B cell (primary cell): ENCODE data around the gene ATPAF2. TPM values are rescaled to one million over a fixed set of nuclear protein-coding genes. Genes with fewer than 3 reads are reported as not detected.

Source experiments
- ATAC-seq: fragments of 200-7000 bp; cut with Tn5 transposase; one replicate; pipeline ENCODE4 v1.10.0; 2021; ENCODE audit warnings: low read depth, mild to moderate bottlenecking, moderate number of reproducible peaks, moderate library complexity
- CTCF ChIA-PET: fragments of 350-600 bp; sonication (Branson Sonifier 250); formaldehyde crosslinking; loops from one replicate; lab custom pipeline; 2021; ENCODE audit warnings: antibody characterized with exemption, inconsistent platforms; lab: Charles Lee
- POLR2A ChIA-PET: fragments of 350-600 bp; sonication (Branson Sonifier 250); formaldehyde crosslinking; loops from one replicate; lab custom pipeline; 2021; ENCODE audit warnings: antibody characterized with exemption; lab: Charles Lee
- DNase-seq: peaks from one replicate; pipeline ENCODE4 v3.0.0; 2013
- H2AFZ ChIP-seq: 2 replicates; pipeline ENCODE4 v1.6.1; 2012; ENCODE audit warnings: mild to moderate bottlenecking, low read depth, low read length; ENCODE audit not compliant: insufficient read depth, poor library complexity, severe bottlenecking
- H3K27ac ChIP-seq, 2 donors: 1 replicate in 1 of 2; 2 replicates in 1 of 2; pipeline ENCODE4 v1.5.1; 2012 to 2013; ENCODE audit warnings: low read length in 2 of 2, mild to moderate bottlenecking in 2 of 2, moderate library complexity in 1 of 2
- H3K27me3 ChIP-seq, 4 experiments: fragments of 200-600 bp in 1 of 4; sonication (generic) in 1 of 4; replicated peaks in 1 of 4; 1 replicate in 2 of 4; 2 replicates in 2 of 4; pipeline versions ENCODE4 v1.6.1 to v1.7.0; 2013 to 2016; ENCODE audit warnings: low read length in 3 of 4, mild to moderate bottlenecking in 2 of 4, mixed read lengths in 1 of 4, moderate library complexity in 1 of 4; ENCODE audit not compliant: insufficient read depth in 4 of 4, control insufficient read depth in 3 of 4; ENCODE audit errors: control extremely low read depth in 1 of 4
- H3K36me3 ChIP-seq, 2 experiments: replicated peaks in 1 of 2; 1 replicate in 1 of 2; 2 replicates in 1 of 2; pipeline versions ENCODE4 v1.6.1 to v1.7.1; 2013; ENCODE audit warnings: low read length in 1 of 2; ENCODE audit not compliant: insufficient read depth in 2 of 2, control insufficient read depth in 1 of 2; ENCODE audit errors: control extremely low read depth in 1 of 2, extremely low read depth in 1 of 2
- H3K4me1 ChIP-seq, 2 donors: fragments of 200-600 bp in 1 of 2; sonication (generic) in 1 of 2; 1 replicate in 1 of 2; 2 replicates in 1 of 2; pipeline versions ENCODE4 v1.5.1 to v1.6.1; 2013 to 2017; ENCODE audit warnings: low read length in 2 of 2; ENCODE audit not compliant: control insufficient read depth in 2 of 2, insufficient read depth in 2 of 2
- H3K4me2 ChIP-seq: replicated peaks from 2 replicates; pipeline ENCODE3; 2012; ENCODE audit warnings: mild to moderate bottlenecking, low read depth, low read length; ENCODE audit not compliant: poor library complexity, severe bottlenecking
- H3K4me3 ChIP-seq, 5 experiments: fragments of 200-600 bp in 1 of 5; sonication (generic) in 1 of 5; 1 replicate in 3 of 5; 2 replicates in 2 of 5; pipeline versions ENCODE4 v1.5.1 to v1.7.0; 2011 to 2016; ENCODE audit warnings: low read length in 4 of 5, mild to moderate bottlenecking in 4 of 5, low read depth in 2 of 5, control low read depth in 1 of 5, moderate library complexity in 1 of 5; ENCODE audit not compliant: insufficient read depth in 1 of 5; ENCODE audit errors: control extremely low read depth in 1 of 5, extremely low read depth in 1 of 5
- H3K79me2 ChIP-seq: fragments of 200-600 bp; sonication (generic); one replicate; pipeline ENCODE4 v1.6.0; 2016; ENCODE audit warnings: low read length; ENCODE audit not compliant: control insufficient read depth, insufficient read depth
- H3K9ac ChIP-seq: fragments of 200-600 bp; sonication (generic); 2 replicates; pipeline ENCODE4 v1.6.1; 2017; ENCODE audit warnings: mild to moderate bottlenecking, low read length, moderate library complexity
- H3K9me3 ChIP-seq, 3 donors: one replicate each; pipeline versions ENCODE4 v1.6.1 to v1.7.1; 2013; ENCODE audit warnings: low read length in 2 of 3; ENCODE audit not compliant: control insufficient read depth in 2 of 3, insufficient read depth in 1 of 3; ENCODE audit errors: control extremely low read depth in 1 of 3
- H4K20me1 ChIP-seq: 2 replicates; pipeline ENCODE4 v1.6.0; 2012; ENCODE audit warnings: mild to moderate bottlenecking, low read length; ENCODE audit not compliant: insufficient read depth, control insufficient read depth, poor library complexity, severe bottlenecking
- H3K27ac Mint-ChIP-seq: one replicate; pipeline ENCODE4 v1.8.0; 2021; ENCODE audit warnings: mixed read lengths
- H3K27me3 Mint-ChIP-seq: one replicate; pipeline ENCODE4 v1.8.0; 2021; ENCODE audit warnings: mixed read lengths
- H3K4me1 Mint-ChIP-seq: one replicate; pipeline ENCODE4 v1.8.0; 2021; ENCODE audit warnings: mixed read lengths
- H3K4me3 Mint-ChIP-seq: one replicate; pipeline ENCODE4 v1.8.0; 2021; ENCODE audit warnings: mixed read lengths
- H3K9me3 Mint-ChIP-seq: one replicate; pipeline ENCODE4 v1.8.0; 2022; ENCODE audit warnings: mixed read lengths; ENCODE audit not compliant: insufficient read depth
- CTCF ChIP-seq: fragments of 200-600 bp; IDR thresholded peaks from one replicate; pipeline ENCODE4 v1.8.0; 2022; ENCODE audit warnings: antibody characterized with exemption, mild to moderate bottlenecking
- EZH2 ChIP-seq: IDR thresholded peaks from 2 replicates; pipeline ENCODE4 v1.6.1; 2012; ENCODE audit warnings: borderline replicate concordance, low read depth, mild to moderate bottlenecking, moderate library complexity, low read length; ENCODE audit not compliant: insufficient read depth, poor library complexity, severe bottlenecking
- WGBS: methylation state at CpG from one replicate; pipeline ENCODE4 v1.1.5; 2013; ENCODE audit warnings: missing lambda C conversion rate; ENCODE audit not compliant: insufficient coverage; 5-methylcytosine and 5-hydroxymethylcytosine counted together
- intact Hi-C: fragments of 100-400 bp; cut with micrococcal nuclease; formaldehyde crosslinking; loops from one replicate; pipeline ENCODE4 v1.10.0; 2022
- polyA plus RNA-seq: library from polyadenylated mRNA; depleted of rRNA; stranded (reverse); fragments of >200 nt; gene quantifications from 2 replicates; pipeline ENCODE4 v1.2.3, GENCODE V29; 2012
- total RNA-seq, 2 donors: library from RNA; stranded (reverse); fragments of 120-200 nt in 1 of 2; gene quantifications; 1 replicate in 1 of 2; 2 replicates in 1 of 2; pipeline versions ENCODE4 v1.2.3 to v1.2.4, GENCODE V29; 2013 to 2022

The ATPAF2 gene
- total and polyA plus RNA-seq, 2 donors (not counting 1 experiment from before 2014, with no cell fraction given): 60.5 to 73.5 TPM

DNA sequence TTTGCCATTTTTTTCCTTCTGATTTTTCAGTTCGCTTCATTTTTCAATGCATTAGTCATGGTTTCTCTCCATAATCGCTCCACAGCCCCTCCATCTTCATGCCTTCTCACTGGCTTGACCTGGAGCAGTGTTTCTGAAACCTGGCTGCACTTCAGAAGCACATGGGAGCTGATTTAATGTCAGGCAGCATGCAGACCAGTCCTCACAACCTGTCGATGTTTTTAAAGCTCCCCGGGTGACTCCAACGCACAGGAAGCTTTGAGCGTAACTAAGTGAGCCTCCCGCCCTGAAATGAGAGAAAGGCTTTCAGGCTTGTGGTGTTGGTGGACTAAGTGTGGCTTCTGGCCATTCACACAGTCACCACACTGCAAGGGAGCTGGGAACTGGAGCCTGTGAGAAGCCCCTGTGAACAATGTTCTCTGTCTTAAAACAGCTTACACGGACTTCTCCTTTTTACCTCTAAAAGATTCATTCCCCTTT is 31.9 kb upstream of the ATPAF2 start:
- H3K79me2 ChIP-seq: no peaks in the 10 kb centered on the region

GRCh38 chr17:18069101-18069500 is 30.1 kb upstream of the ATPAF2 start:
- Histone ChIP-seq H3K27ac (no peak overlapping the region), H3K4me2 (no peak overlapping the region), H3K79me2 (no peaks in the 10 kb centered on the region), H4K20me1 (no peaks in the 10 kb centered on the region), H3K9ac (no peak overlapping the region), H3K4me3 (no peak overlapping the region), H3K4me1 (no peaks in the 10 kb centered on the region), H3K27me3 (no peaks in the 10 kb centered on the region), H3K9me3 (no peaks in the 10 kb centered on the region), H3K36me3 (peaks cover 0 to 15% of the 10 kb centered on the region in 2 experiments), H2AFZ (no peak overlapping the region)
- Mint-ChIP-seq H3K4me1 (no peaks in the 10 kb centered on the region), H3K9me3 (no peaks in the 10 kb centered on the region), H3K27ac (no peak overlapping the region), H3K4me3 (no peak overlapping the region), H3K27me3 (no peaks in the 10 kb centered on the region)
- 100% methylated on average over 2 of the region's 2 CpGs for WGBS
- intact Hi-C loops: no loop called here
- no peak for ATAC-seq
- no peak for DNase-seq
- CTCF ChIA-PET: no interaction called here
- POLR2A ChIA-PET: no interaction called here
- no peak for TF ChIP-seq CTCF
- TF ChIP-seq EZH2: no peak

More for the DNA sequence above, 31.9 kb upstream of the ATPAF2 start:
- no peaks in the 10 kb centered on the region for H3K27me3 ChIP-seq
- TF ChIP-seq CTCF (no peak), EZH2 (no peak)
- ChIA-PET CTCF (interaction anchor here (0.6 kb wide), 1 partner anchor 40 kb away, joined by 3 read pairs; no protein-coding TSS in a partner anchor), POLR2A (no interaction called here)
- no peak overlapping the region for H2AFZ ChIP-seq
- no peak overlapping the region for H3K9ac ChIP-seq
- no peak overlapping the region for H3K4me3 ChIP-seq
- Mint-ChIP-seq H3K4me3 (no peak overlapping the region), H3K9me3 (no peaks in the 10 kb centered on the region), H3K27me3 (peaks cover 11% of the 10 kb centered on the region), H3K27ac (no peak overlapping the region), H3K4me1 (no peaks in the 10 kb centered on the region)
- peaks cover 0 to 4% of the 10 kb centered on the region in 2 experiments for H3K36me3 ChIP-seq
- H3K9me3 ChIP-seq: no peaks in the 10 kb centered on the region
- DNase-seq (no peak), ATAC-seq (no peak)
- intact Hi-C loops: no loop called here
- H3K4me2 ChIP-seq: no peak overlapping the region
- no peaks in the 10 kb centered on the region for H4K20me1 ChIP-seq
- H3K27ac ChIP-seq: no peak overlapping the region
- no peaks in the 10 kb centered on the region for H3K4me1 ChIP-seq
- WGBS: 23% methylated on average over 5 of the region's 8 CpGs
